Measurements from ENCODE around the gene SYTL5. TPM values are rescaled to one million over a fixed set of nuclear protein-coding genes. Genes with fewer than 3 reads are reported as not detected.

The SYTL5 gene
- total and polyA plus RNA-seq, 8 donors, result 0.50 to 7.7 (median 4.2) TPM

DNA sequence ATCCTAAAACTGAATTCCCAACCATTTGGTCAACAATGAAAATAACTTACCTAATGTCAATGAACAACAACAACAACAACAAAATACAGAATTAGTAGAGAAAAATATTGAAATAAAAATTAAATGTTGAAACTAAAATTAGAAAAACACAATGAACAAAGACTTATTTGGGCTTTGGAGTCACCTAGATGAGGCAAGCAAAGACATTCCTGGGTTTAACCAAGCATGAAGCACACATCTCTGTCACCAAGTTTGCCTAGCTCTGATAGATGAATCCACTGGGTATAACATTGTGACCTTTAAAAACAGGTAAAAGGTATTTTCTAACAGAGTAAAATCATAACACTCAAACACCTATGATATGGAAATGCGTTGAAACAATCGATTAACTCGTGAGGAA lies 13.2 kb upstream of the SYTL5 start:
- H3K4me1 ChIP-seq, result no peaks in the 10 kb centered on the region
- no peak for ATAC-seq
- intact Hi-C loops (cut with DNase I), result no loop called here
- no peak overlapping the region for H3K27ac ChIP-seq
- no peaks in the 10 kb centered on the region for H3K36me3 ChIP-seq
- no peaks in the 10 kb centered on the region for H3K9me3 ChIP-seq
- no peak for DNase-seq
- TF ChIP-seq, protein P1, sequence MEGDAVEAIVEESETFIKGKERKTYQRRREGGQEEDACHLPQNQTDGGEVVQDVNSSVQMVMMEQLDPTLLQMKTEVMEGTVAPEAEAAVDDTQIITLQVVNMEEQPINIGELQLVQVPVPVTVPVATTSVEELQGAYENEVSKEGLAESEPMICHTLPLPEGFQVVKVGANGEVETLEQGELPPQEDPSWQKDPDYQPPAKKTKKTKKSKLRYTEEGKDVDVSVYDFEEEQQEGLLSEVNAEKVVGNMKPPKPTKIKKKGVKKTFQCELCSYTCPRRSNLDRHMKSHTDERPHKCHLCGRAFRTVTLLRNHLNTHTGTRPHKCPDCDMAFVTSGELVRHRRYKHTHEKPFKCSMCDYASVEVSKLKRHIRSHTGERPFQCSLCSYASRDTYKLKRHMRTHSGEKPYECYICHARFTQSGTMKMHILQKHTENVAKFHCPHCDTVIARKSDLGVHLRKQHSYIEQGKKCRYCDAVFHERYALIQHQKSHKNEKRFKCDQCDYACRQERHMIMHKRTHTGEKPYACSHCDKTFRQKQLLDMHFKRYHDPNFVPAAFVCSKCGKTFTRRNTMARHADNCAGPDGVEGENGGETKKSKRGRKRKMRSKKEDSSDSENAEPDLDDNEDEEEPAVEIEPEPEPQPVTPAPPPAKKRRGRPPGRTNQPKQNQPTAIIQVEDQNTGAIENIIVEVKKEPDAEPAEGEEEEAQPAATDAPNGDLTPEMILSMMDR (IDR thresholded peaks at IDR 0.05), result no peak
- H3K27me3 ChIP-seq, result no peaks in the 10 kb centered on the region
- no peak overlapping the region for H3K4me3 ChIP-seq

DNA sequence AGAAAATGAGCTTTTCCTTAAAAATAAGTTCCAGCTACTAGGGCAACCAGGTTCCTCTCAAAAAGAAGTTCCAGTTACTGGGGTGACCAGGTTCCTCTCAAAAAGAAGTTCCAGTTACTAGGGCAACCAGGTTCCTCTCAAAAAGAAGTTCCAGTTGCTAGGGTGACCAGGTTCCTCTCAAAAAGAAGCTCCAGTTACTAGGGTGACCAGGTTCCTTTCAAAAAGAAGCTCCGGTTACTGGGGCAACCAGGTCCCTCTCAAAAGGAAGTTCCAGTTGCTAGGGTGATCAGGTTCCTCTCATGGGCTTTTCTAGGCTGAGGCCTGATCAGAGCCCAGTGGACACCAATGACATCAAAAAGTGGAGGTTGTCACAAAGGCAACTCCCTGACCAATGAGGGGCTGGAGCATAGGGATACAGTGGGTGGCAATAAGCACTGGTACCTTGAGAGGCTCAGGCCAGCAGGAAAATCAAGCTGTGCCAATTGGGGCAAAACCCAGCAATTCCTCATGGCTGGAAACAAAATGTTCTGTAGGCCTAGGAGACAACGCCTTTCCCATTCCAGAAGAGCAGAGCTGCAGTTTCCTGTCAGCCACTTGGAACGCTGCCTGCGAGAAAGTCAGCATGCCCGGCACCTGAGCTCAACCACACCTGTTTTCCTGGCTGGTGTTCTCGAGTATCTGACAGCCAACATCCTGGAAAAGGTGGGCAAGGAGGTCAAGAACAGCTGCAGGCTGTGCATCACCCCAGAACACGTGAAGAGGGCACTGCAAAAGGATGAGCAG lies 12.3 kb upstream of the SYTL5 start:
- TF ChIP-seq, protein P1 (IDR thresholded peaks at IDR 0.05), result no peak
- intact Hi-C loops (cut with DNase I), result no loop called here
- no peak overlapping the region for H3K4me3 ChIP-seq

GRCh38 chrX:37995428-37995827 lies 10.9 kb upstream of the SYTL5 start:
- no peaks in the 10 kb centered on the region for H3K27me3 ChIP-seq
- no peak overlapping the region for H3K4me3 ChIP-seq
- no peaks in the 10 kb centered on the region for H3K36me3 ChIP-seq
- intact Hi-C loops (cut with DNase I), result no loop called here
- DNase-seq (no peak), ATAC-seq (no peak)
- H3K4me1 ChIP-seq, result no peaks in the 10 kb centered on the region
- no peaks in the 10 kb centered on the region for H3K9me3 ChIP-seq
- TF ChIP-seq, protein P1 (IDR thresholded peaks at IDR 0.05), result no peak
- no peak overlapping the region for H3K27ac ChIP-seq

More for the DNA sequence above, 12.3 kb upstream of the SYTL5 start:
- H3K36me3 ChIP-seq, result no peaks in the 10 kb centered on the region
- no peaks in the 10 kb centered on the region for H3K4me1 ChIP-seq
- H3K27me3 ChIP-seq, result no peaks in the 10 kb centered on the region
- DNase-seq (peak in 1 of 4 donors; percentile 51), ATAC-seq (peak; percentile 51)
- H3K27ac ChIP-seq, result no peak overlapping the region
- no peaks in the 10 kb centered on the region for H3K9me3 ChIP-seq

DNA sequence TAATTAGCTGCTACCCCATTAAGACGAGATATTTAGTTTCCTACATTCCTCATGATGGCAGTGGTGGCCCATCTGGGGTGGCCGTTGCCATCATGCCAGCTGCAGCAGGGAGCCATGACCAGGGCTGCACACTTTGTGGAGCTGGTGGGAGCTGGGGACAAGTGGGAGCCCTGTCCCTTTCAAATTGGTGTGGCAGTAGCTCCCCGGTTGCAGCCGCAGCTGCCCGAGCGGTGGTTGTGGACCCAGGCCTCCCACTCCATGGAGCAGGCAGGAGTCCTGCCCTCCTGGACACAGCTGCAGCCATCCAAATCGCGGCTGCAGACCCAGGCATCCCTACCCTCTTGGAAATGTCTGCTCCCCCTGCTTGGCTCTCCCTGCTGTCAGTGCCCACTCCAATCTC lies 9.3 kb upstream of the SYTL5 start:
- no peaks in the 10 kb centered on the region for H3K9me3 ChIP-seq
- no peaks in the 10 kb centered on the region for H3K27me3 ChIP-seq
- H3K36me3 ChIP-seq, result no peaks in the 10 kb centered on the region
- TF ChIP-seq, protein P1 (IDR thresholded peaks at IDR 0.05), result no peak
- H3K4me1 ChIP-seq, result no peaks in the 10 kb centered on the region
- H3K4me3 ChIP-seq, result no peak overlapping the region
- DNase-seq (no peak), ATAC-seq (no peak)
- intact Hi-C loops (cut with DNase I), result no loop called here
- no peak overlapping the region for H3K27ac ChIP-seq

DNA sequence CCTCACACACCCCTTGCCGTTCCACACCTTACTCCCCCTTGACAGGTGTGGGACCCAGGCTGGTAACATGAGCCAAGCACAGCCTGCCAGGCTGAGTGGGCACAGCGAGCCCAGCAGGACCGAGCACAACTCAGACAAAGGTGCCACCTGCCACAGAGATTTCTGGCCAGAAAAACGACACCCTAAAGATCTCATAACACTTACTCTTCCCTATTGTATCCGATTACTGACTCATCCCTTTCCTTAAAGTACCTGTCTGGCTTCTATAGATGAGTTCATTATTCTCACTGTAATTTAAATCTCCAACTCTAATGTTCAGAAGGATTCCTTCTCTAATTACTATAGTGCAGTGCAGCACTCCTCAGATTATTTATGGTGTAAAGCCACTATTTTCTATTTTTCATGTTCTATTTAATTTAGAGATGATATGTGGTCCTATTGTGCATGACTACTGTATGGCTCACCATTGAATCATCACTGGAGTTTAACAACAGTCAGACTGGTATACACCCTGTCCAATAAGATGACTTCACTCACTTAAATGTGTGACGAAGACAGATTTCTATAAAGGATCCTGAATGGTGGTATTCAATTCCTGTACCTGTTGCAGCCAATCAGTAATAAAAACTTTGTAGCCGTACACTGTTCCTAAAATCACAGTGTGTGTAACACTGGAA lies 7.6 kb upstream of the SYTL5 start:
- Histone ChIP-seq H3K4me1 (no peaks in the 10 kb centered on the region), H3K9me3 (no peaks in the 10 kb centered on the region), H3K27ac (no peak overlapping the region), H3K27me3 (no peaks in the 10 kb centered on the region), H3K36me3 (no peaks in the 10 kb centered on the region), H3K4me3 (no peak overlapping the region)
- TF ChIP-seq, protein P1 (IDR thresholded peaks at IDR 0.05), result no peak
- ATAC-seq (no peak), DNase-seq (no peak)
- intact Hi-C loops (cut with DNase I), result no loop called here
